GM18520 (cell line): ENCODE results near the gene EYA4.

Source experiments
- ATAC-seq: cut with Tn5 transposase; IDR thresholded peaks from one replicate; pipeline ENCODE4 v1.9.1; 2021; ENCODE audit not compliant: unreplicated experiment

Gene EYA4, protein sequence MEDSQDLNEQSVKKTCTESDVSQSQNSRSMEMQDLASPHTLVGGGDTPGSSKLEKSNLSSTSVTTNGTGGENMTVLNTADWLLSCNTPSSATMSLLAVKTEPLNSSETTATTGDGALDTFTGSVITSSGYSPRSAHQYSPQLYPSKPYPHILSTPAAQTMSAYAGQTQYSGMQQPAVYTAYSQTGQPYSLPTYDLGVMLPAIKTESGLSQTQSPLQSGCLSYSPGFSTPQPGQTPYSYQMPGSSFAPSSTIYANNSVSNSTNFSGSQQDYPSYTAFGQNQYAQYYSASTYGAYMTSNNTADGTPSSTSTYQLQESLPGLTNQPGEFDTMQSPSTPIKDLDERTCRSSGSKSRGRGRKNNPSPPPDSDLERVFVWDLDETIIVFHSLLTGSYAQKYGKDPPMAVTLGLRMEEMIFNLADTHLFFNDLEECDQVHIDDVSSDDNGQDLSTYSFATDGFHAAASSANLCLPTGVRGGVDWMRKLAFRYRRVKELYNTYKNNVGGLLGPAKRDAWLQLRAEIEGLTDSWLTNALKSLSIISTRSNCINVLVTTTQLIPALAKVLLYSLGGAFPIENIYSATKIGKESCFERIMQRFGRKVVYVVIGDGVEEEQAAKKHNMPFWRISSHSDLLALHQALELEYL

DNA sequence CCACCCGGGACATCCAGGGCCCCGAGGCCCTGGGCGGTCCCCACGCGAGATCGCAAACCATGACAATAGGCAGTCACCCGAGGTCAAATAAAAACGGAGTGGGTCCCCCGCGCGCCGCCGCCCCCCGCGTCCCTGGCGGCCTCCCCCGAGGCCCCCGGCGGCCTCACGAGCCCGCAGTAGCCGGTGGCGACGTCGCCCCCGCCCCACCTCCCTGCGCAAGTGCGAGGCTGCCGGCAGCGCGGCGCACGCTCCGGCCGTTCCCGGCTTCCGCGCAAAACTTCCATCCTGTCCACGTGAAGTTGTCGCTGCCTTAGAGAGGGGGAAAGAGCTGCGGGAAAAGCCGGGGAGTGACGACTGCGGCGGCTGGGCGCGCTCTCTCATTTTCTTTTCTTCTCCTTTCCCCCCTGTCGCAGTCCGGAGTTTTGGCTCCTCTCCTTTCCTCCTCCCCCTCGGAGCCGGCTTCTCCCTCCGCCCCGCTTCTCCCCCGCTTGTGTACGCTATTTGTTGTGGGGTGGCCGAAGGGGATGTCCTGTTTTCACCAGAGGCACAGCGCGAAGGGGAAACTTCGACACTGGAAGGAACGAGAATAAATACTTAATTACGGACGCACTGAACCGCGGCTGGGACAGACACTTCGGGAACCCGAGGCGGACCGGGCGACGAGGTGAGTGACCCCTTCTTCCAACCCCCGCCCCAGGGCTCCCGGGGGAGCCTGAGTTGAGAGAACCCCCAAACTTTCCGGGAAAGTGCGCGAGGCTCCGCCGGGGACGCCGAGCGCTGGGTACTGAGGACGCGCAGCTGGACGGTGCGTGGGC is at the start of gene EYA4:
EYA4 (plus strand) TSS at position 272 of the 815 bp plus-strand sequence. CDS start 33,424 bp downstream, outside the sequence.
- no peak for ATAC-seq

DNA sequence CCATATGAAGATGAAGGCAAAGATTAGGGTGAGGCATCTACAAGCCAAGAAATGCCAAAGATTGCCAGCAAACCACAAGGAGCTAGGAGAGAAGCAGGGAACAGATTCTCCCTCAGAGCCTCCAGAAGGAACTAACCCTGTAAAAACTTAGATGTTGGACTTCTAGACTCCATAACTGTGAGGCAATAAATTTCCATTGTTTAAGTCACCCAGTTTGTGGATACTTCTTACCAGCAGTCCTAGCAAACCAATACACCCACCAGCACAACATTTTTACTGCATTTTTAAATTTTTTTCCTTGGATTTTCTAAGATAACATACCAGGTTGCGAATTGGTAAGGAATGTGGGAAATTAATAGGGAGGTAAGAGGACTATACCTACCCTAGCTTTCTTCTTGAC is 47.8 kb upstream of the EYA4 start:
- no peak for ATAC-seq

DNA sequence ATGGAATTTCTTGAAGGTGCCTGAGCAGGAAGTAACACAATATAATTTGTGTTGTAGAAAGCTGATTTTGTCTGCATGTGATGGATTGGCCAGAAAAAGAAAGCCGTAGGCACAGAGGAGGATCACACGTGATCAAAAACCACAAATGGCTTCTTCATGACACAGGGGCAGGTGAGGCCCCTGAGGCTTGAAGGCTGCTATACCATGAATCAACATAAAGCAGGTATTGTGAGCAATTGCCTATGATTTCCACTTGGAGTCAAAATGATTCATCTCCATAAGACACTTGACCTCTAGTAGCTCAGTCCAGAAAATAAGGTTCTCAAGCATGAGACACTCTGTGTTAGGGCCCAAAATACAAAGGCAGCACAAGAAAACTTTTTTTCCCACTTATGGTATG is 42.4 kb upstream of the EYA4 start:
- no peak for ATAC-seq

DNA sequence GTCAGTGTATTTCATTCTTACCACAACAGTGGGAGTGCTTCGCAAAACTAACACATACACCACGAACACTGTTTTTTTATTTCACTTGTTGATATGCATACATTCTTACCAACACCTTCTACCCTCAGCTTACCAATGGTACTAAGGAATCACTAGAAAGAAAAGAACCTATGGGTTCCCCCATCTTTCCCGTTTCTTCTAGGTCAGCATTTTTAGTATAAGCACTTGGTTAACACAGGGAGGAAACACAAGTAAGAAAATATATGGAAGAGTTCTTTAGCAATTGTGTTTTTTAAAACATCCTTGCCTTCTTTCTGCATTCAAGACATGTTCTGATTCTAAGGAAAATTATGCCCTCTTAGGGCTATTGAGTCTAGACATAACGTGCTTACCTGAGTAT is 39.9 kb upstream of the EYA4 start:
- no peak for ATAC-seq

DNA sequence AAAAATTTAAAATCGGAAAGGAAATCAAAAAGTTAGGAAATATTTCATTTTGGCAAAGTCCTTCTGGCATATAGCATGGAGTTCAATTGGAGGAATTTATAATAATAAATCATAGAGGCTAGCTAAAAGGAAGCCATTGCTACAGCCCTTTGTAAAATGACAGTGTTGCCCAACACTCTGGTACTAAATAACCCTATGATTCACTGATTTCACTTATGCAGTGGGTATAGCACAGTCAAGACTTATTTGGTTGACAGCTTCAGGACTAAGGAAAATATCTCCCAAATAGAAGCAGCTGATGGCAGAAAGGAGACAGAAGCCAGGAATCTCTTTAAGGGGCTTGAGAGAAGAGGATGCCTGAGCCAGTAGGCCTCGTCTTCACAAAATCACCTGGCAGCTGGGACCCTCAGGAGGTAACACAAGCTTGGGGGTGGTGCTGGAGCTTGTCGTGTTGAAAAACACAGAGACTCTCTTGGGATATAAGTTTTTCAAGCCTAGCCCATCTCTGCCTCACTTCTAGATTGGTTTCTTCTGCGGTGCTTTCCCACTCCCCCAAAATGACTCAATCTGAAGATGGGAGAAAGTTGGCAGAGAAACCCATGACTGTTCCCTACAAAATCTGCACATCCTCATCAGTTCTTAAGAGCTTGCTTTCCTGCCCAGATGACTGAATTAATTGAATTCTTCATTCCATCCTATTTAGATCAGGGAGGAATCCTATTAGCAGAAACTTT is 38.4 kb upstream of the EYA4 start:
- no peak for ATAC-seq

DNA sequence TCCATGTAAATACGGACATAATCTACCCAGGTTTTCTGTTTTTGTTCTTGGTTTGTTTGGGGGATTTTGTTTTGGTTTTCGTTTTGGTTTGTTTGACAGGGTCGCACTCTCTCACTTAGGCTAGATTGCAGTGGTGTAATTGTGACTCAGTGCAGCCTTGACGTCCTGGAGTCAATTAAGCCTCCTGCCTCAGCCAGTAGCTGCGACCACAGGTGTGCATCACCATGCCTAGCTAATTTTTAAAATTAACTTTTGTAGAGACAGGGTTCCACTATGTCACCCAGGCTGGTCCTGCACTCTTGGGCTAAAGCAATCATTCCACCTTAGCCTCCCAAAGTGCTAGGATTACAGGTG is 37.8 kb upstream of the EYA4 start:
- ATAC-seq, result no peak

DNA sequence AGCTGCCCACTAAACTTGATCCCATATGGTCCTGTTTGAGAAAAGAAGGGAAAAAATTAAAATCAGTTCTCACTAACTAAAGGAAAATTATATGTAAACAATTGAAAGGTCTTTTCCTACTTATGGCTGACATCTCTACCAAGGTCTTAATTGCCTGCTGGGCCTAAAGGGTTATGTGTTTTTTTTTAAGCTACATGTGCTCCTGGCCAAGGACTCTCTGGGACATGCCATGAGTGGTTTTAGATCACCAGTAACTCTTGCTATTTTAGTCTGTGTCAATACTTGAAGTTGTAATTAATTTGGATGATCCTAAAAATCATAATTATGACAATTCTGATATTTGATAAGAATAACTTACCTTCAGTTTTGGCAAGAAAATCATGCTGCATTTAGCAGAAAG is 35.9 kb upstream of the EYA4 start:
- no peak for ATAC-seq

DNA sequence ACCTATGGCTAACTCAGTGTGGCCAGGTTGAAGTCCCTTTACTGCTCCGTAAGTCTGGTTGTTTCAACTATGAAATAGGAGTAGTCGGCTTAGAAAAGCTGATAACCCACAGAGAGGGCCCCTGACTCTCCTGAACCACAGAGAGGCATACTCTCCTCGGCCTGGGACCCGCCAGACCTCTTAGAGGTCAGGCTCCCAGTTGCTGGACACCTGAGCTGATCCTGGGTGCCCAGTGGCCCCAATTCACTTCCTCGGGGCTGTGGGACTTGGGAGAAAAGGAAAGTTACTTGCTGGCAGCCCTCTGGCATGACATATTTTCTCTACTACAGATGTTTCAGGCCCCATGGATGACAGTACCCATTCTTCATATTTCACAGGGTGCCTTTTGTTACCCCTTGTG is 34.2 kb upstream of the EYA4 start:
- ATAC-seq, result no peak

DNA sequence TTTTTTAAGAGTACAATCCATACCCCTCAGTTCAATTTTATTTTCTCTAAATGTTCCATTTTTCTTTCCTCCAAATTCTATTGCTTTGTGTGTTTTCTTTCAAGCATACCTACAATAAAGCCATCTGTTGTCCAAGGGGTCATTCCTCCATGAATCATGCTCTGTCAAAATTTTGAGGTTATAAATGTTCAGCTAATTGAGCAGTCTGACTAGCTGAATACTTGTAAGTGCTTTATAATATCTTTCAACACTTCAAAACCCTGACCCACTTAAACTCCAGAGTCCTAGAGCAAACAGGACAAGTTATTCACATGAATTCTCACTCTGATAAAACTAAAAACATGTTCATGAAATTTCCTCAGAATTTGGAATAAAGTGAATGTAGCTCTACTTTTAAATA is 33.4 kb upstream of the EYA4 start:
- ATAC-seq, result no peak

DNA sequence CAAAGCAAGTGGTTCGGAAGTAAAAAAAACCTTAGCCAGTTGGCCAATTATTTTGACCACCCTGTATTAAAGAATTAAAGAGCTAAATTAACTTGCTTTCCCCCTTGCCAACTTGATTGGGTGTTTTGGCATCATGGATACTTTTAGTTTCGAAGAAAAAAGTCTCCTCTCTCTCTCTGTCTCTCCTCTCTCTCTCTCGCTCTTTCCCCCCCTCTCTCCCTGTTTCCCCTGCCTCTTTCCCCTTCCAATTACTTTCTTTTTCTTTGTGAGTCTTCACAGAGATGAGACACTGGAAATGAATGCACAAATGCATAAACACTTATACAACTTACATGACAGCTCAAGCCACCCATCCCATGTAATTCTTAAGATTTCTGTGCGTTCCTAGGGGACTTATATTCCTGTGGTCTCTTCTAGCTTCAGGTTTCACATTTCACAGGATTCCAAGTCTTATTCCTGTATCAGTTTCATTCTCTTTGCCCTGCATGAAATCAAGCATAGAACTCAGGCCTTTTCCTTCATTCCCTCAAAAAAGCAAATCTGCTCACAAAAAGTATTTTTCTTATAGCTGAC is 32.9 kb upstream of the EYA4 start:
- ATAC-seq, result no peak

DNA sequence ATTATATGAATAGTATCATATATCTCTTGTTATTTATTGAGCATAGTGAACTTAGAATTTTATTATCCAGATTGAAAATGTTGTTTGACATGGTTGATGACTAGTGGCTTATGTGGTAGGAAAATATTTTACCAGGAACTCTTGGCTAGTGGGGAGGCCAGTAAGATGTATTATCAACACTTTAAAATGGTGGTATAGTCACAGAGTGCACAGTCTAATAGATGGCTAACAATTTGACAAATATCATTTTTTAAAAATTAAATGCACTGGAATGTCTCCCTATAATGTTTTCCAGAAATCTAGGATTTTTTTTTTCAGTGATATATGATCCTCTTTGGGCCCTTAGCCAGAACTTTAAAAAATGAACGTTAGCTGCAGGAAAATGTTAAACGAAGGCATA is 26.9 kb upstream of the EYA4 start:
- no peak for ATAC-seq

DNA sequence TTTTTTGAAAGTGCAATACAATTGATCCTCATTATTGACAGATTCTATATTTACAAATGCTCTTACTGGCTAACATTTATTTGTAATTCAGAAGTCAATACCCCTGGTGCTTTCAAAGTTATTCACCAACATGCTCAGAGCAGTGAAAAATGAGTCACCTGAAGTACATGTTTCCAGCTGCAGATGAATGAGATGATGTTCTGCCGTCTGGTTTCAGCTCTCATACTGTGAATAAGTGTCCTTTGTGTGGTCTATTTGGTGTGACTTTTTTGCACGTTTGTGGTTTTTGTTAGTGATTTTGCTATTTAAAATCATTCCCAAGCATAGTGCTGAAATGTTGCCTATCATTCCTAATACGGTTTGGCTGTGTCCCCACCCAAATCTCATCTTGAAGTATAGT is 22.3 kb upstream of the EYA4 start:
- ATAC-seq, result no peak

DNA sequence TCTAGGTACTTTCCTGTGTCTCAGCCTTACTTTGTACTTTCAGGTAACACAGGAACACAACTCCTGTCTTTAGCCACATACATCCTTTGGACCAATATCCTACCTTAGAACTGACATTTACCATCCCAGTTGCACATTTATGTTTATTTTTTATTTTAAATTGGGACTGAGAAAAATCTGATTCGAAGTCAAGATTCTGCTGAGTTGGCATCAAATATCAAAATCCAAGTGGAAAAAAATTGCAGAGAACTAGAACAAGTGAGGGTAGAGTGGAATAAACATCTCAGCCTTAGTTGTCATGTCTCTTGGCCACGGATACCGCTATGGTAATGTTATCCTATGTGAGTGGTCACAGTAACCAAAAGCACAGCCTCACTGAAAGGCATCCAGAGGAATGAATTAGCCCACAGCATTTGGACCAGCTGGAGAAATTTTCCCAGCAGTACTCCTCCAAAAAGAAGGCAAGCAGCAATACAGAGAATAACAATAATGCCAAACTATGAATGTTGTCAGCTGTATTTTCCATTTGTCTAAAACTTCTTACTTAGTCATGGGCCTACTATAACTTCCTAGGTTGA is 17.6 kb upstream of the EYA4 start:
- ATAC-seq, result no peak

DNA sequence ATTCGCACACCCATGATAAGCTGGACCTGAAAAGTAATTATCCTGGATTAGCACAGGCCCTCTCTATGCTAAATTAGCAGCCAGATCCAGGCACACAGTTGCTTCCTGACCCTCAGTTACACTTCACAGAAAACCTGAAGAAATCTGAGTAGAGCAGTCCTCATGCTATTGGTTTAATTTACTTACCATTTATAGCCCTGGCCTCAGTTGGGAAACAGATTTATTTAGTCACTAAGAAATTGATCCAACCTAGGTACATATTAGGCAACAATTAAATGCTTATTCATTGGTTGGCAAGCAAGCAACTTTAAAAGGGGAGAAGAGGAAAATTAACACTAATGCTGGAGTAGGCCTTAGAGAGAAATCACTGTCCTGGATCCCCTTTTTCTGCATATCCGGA is 15.6 kb upstream of the EYA4 start:
- no peak for ATAC-seq

DNA sequence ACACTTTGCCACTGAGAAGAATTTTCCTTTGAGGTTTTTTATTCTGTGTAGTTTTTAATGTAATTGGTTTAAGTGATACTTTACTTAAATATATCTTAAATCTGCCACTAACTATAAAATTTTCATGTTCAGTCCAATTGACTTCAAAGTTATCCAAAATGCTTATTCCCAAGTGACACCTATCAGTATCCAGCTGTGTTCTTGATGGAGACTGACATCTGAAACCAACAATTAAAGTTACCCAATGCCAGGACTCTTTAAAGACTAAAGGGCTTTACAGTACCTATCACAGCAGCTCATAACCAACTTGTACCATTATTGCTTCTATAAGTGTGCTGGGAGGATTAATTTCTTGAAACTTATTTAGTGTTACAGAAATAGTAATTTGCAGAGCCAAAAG is 13.8 kb upstream of the EYA4 start:
- no peak for ATAC-seq

DNA sequence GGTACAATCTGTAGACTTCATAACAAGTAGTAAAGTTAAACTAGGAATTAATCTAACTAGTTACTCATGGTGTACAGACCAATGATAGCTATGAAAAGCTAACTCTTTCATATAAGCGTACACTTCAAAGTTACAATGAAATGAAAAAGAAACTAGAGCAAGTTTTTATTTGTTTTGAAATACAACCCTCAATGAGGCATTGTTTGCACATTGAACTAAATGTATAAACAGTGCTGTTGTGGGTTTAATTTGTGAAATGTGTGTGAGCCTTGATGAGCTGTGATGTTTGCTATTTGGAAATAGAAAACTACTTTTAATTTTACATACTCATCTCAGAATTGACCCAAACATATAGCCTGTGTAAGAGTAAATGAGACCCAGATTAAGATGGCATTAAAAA is 11.1 kb upstream of the EYA4 start:
- ATAC-seq, result no peak

DNA sequence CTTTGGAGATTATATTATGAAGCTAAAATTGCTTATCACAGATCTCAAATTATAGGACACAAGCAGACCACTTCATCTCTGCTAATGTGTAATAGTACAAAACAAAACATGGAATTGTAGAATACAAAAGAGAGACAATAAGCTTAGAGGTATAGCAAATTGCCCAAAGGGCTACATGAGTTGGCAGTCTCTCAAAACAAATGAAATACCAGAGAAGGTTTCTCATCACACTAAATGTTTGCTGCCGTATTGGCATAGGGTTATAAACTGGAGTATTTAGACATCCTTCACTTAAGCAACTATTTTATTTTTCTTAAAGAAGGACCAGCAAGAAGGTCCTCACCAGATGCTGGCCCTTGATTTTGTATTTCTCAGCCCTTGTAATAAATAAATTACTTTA is 5.9 kb upstream of the EYA4 start:
- no peak for ATAC-seq

DNA sequence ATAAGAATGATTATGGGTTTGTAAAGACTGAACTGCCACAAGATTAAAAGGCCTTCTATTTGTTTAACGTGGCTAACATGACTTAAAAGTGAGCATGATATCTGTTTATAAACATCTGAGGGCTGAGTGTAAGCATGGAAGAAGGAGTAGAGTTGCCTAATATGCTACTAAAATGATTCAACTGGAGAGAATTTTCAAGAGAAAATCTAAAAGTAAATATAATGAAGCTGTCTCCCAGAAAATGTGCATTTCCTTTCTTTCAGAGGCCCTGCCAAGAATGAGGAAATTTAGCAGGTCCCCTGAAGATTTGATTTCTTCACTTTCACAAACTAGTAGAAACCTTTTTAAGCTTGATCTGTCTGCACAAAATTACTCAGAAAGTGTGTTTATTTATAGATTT is 4.2 kb upstream of the EYA4 start:
- ATAC-seq, result no peak

DNA sequence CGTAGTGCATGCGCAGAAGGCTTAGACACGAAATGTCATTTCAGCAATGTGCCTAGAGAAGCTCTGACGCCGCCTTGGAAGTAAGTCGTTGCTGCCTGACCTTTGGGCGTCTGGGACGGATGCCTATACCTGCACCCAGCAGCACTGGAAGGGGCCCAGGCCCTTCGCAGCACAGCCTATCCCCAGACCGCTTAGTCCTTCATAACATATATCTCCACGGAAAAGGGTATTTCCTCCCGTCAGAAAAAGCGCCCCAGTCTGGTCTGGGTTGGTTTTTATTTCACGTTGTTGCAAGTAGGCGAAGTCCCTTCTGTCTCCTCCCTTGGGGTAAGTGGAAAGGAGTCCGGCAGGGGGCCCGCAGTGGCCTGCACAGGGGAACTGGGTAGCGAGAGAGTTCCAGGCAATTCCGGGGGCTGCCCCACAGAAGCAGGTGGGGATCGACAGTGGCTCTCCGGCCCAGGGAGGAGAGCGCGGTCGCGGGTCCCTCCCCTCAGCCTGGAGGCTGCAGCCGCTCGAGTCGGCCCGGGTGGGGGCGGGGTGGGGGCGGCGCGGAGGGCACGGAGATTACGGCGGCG is 559 bp upstream of the EYA4 start:
- no peak for ATAC-seq

DNA sequence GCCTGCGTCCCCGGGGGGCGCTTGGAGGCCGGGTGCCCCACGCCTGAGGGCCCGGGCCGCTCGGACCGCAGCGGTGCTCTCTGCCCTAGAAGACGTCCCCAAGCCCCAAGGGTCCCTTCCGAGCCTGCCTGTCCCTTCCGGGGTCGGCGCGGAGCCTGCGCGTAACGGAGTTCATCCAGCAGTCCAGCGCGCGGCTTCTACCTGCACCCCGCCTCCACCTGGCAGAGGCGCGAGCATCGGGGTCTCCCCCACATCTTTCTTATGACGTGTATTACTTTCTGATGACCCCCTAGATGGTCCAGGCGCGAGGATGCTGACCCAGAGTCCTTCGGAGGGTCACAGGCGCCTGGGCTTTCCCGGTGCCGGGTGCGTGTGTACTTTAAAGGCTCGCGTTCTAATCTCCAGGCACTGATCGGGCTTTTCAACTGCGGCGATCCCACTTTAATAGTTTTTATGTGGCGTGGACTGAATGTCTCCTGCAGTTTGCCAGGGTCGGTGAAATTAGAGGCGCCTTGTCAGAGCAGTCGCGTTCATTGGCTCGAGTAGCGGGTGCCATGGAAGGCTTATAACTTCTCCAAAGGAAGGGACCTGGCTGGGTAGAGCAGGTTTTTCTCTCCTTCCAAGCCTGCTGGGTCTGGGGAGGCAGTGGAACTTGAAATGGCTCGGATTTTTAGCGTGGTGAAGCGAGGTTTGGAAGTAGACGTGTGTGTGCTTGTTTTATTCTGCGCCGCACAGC is 912 bp downstream of the EYA4 start:
- no peak for ATAC-seq
